Endothelial cell of umbilical vein (primary cell): ENCODE measurements around the gene TMEM98. TPM values are rescaled to one million over a fixed set of nuclear protein-coding genes. Genes with fewer than 3 reads are reported as not detected.
"Not testable (repeated sequence)": the region's sequence is repeated elsewhere in the genome, so short reads cannot be mapped to it uniquely, and the experiment has no call there.

ENCODE experiments used
- BruUV-seq: library from RNA; stranded (reverse); fragments of 400-500 nt; replicated peaks from 2 replicates; lab custom pipeline; 2021; lab: Mats Ljungman, UMichigan
- CTCF ChIA-PET: fragments of 300-600, 350-600 bp; sonication (Branson Sonifier 250); formaldehyde crosslinking; loops from one replicate; lab custom pipeline; 2021; ENCODE audit warnings: antibody characterized with exemption, inconsistent platforms; lab: Charles Lee
- POLR2A ChIA-PET: fragments of 300-600, 350-600 bp; sonication (Branson Sonifier 250); formaldehyde crosslinking; loops from one replicate; lab custom pipeline; 2021; ENCODE audit warnings: antibody characterized with exemption, inconsistent platforms; lab: Charles Lee
- DNase-seq: peaks from one replicate; pipeline ENCODE4 v3.0.0-alpha.2; 2011; ENCODE audit warnings: low read depth, low spot score
- FAIRE-seq: peaks from 2 replicates; lab custom pipeline; 2011; peaks lifted over from hg19 to GRCh38; lab: Jason Lieb, UNC
- H2AFZ ChIP-seq: 2 replicates; pipeline ENCODE4 v1.6.0; 2012; ENCODE audit warnings: low read depth, low read length, control low read depth, inconsistent platforms
- H3K27ac ChIP-seq: 2 replicates; pipeline ENCODE4 v1.5.1; 2011; ENCODE audit warnings: low read depth, mild to moderate bottlenecking, control low read depth, low read length, moderate library complexity; ENCODE audit not compliant: insufficient read depth
- H3K27me3 ChIP-seq, 2 experiments: 2 replicates each; pipeline versions ENCODE4 v1.6.0 to v1.6.1; 2011; ENCODE audit warnings: low read length in 2 of 2, mixed read lengths in 1 of 2; ENCODE audit not compliant: control insufficient read depth in 2 of 2, insufficient read depth in 2 of 2
- H3K36me3 ChIP-seq, 2 experiments: 2 replicates in 1 of 2; 3 replicates in 1 of 2; pipeline ENCODE4 v1.5.1; 2011; ENCODE audit warnings: low read length in 2 of 2, mild to moderate bottlenecking in 1 of 2, moderate library complexity in 1 of 2; ENCODE audit not compliant: control insufficient read depth in 2 of 2, insufficient read depth in 2 of 2; ENCODE audit errors: extremely low read depth in 1 of 2
- H3K4me1 ChIP-seq: 3 replicates; pipeline ENCODE4 v1.5.1; 2011; ENCODE audit warnings: mild to moderate bottlenecking, low read length; ENCODE audit not compliant: control insufficient read depth, insufficient read depth; ENCODE audit errors: extremely low read depth
- H3K4me2 ChIP-seq: 2 replicates; pipeline ENCODE4 v1.6.1; 2011; ENCODE audit warnings: low read length, control low read depth, mixed read lengths; ENCODE audit not compliant: insufficient read depth
- H3K4me3 ChIP-seq, 3 experiments: fragments of 200-600 bp in 1 of 3; sonication (generic), shearing (Covaris generic) in 1 of 3; replicated peaks in 1 of 3; 2 replicates each; pipeline ENCODE4 v1.5.1; 2011 to 2016; ENCODE audit warnings: control low read depth in 3 of 3, low read length in 3 of 3, mild to moderate bottlenecking in 2 of 3, inconsistent platforms in 1 of 3, low read depth in 1 of 3, moderate library complexity in 1 of 3; ENCODE audit not compliant: insufficient read depth in 1 of 3
- H3K79me2 ChIP-seq: 2 replicates; pipeline ENCODE4 v1.6.0; 2012; ENCODE audit warnings: low read length, inconsistent platforms; ENCODE audit not compliant: control insufficient read depth, insufficient read depth
- H3K9ac ChIP-seq: replicated peaks from 2 replicates; pipeline ENCODE3; 2011; ENCODE audit warnings: low read length, control low read depth; ENCODE audit not compliant: insufficient read depth; ENCODE audit errors: extremely low read depth
- H3K9me1 ChIP-seq: replicated peaks from 3 replicates; pipeline ENCODE4 v1.6.0; 2011; ENCODE audit warnings: mild to moderate bottlenecking, low read length; ENCODE audit not compliant: control insufficient read depth, insufficient read depth; ENCODE audit errors: extremely low read depth
- H3K9me3 ChIP-seq: replicated peaks from 2 replicates; pipeline ENCODE4 v1.5.1; 2012; ENCODE audit warnings: low read length, inconsistent platforms; ENCODE audit not compliant: control insufficient read depth, insufficient read depth
- H4K20me1 ChIP-seq: replicated peaks from 2 replicates; pipeline ENCODE3; 2011; ENCODE audit warnings: mild to moderate bottlenecking, low read length; ENCODE audit not compliant: control insufficient read depth, insufficient read depth; ENCODE audit errors: extremely low read depth
- EZH2 ChIP-seq: IDR thresholded peaks from 2 replicates; pipeline ENCODE4 v1.6.1; 2012; ENCODE audit warnings: borderline replicate concordance, low read depth, mild to moderate bottlenecking, moderate library complexity, low read length, inconsistent platforms; ENCODE audit not compliant: severe bottlenecking
- FOS ChIP-seq: IDR thresholded peaks from 2 replicates; pipeline ENCODE4 v1.6.1; 2011; ENCODE audit warnings: mild to moderate bottlenecking, low read length, moderate library complexity, borderline replicate concordance; ENCODE audit not compliant: insufficient read depth
- GATA2 ChIP-seq: IDR thresholded peaks from 2 replicates; pipeline ENCODE4 v1.7.0; 2011; ENCODE audit warnings: low read depth, mild to moderate bottlenecking, moderate library complexity, mixed read lengths, low read length; ENCODE audit not compliant: insufficient read length, insufficient read depth
- JUN ChIP-seq: IDR thresholded peaks from 2 replicates; pipeline ENCODE4 v1.6.1; 2011; ENCODE audit warnings: borderline replicate concordance, low read depth; ENCODE audit not compliant: insufficient read length, insufficient read depth
- MYC ChIP-seq: IDR thresholded peaks from one replicate; pipeline ENCODE4 v1.6.1; 2011; ENCODE audit warnings: mild to moderate bottlenecking, low read depth, low read length
- POLR2A ChIP-seq: IDR thresholded peaks from 2 replicates; pipeline ENCODE4 v1.6.1; 2012; ENCODE audit warnings: low read depth, mild to moderate bottlenecking, control low read depth, low read length
- POLR2AphosphoS5 ChIP-seq: IDR thresholded peaks from 2 replicates; pipeline ENCODE4 v1.6.1; 2012; ENCODE audit warnings: low read depth, mild to moderate bottlenecking, control low read depth, low read length, moderate library complexity; ENCODE audit not compliant: insufficient read depth
- dilution Hi-C: fragments of 300-500 bp; cut with MboI; formaldehyde crosslinking; loops from one replicate; pipeline ENCODE4 v1.15.0; 2019; ENCODE audit warnings: low sequenced_read_pairs; ENCODE audit not compliant: extremely low pct_ligation_motif_present
- intact Hi-C: fragments of 100-400 bp; cut with micrococcal nuclease; formaldehyde crosslinking; loops from one replicate; pipeline ENCODE4 v1.10.0; 2022
- polyA plus RNA-seq, 4 experiments: library from polyadenylated mRNA; depleted of rRNA in 3 of 4; stranded (reverse) in 3 of 4; unstranded in 1 of 4; fragments of >200 nt; gene quantifications; 2 replicates each; pipeline versions ENCODE4 v1.2.1 to v1.2.3, GENCODE V29; 2011 to 2012; ENCODE audit warnings: missing spikeins in 1 of 4
- total RNA-seq: library from RNA; stranded (reverse); gene quantifications from 2 replicates; pipeline ENCODE4 v1.2.3, GENCODE V29; 2021
- TF ChIP-seq, protein P1 (sequence below): IDR thresholded peaks from 2 replicates; pipeline ENCODE4 v1.6.1; 2011; ENCODE audit not compliant: insufficient read depth, insufficient read length
- TF ChIP-seq, protein P2 (sequence below), 2 donors: IDR thresholded peaks; 1 replicate in 1 of 2; 2 replicates in 1 of 2; pipeline ENCODE4 v1.5.1; 2011; ENCODE audit warnings: low read length in 2 of 2, mild to moderate bottlenecking in 2 of 2, moderate library complexity in 2 of 2, control low read depth in 1 of 2, inconsistent platforms in 1 of 2, low read depth in 1 of 2; ENCODE audit not compliant: insufficient read depth in 1 of 2; ENCODE audit errors: extremely low read depth in 1 of 2

Gene TMEM98
- total and polyA plus RNA-seq, 2 donors (not counting 3 experiments of a cell fraction or from before 2014, with no cell fraction given) = 83.6 to 456 TPM

DNA sequence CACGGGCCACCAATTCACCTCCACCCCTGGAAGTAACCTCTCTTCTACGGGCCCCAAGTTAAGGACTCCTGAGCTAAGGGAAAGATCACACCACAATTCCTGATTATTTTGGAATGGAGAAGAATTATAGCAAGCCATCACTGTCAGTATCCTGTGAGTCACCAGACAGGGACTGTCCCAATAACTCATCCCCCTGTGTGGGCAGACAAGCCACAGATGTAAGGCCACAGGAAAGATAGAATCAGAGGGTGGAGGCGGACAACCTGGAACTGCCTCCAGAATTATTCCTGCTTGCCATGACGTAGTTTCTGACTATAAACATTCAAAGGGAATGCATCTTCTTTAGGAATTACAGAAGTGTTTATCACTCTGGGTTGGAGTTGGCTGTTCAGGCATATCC is 45.2 kb upstream of the TMEM98 start:
- Histone ChIP-seq H3K36me3 (no peaks in the 10 kb centered on the region), H3K9me3 (no peaks in the 10 kb centered on the region), H3K79me2 (no peaks in the 10 kb centered on the region), H3K4me3 (no peak overlapping the region), H3K27ac (no peak overlapping the region), H2AFZ (no peak overlapping the region), H3K9me1 (no peaks in the 10 kb centered on the region), H3K4me2 (no peak overlapping the region), H3K27me3 (peaks cover 5% of the 10 kb centered on the region in 2 experiments), H3K9ac (no peak overlapping the region), H3K4me1 (peaks cover under 1% of the 10 kb centered on the region), H4K20me1 (no peaks in the 10 kb centered on the region)
- BruUV-seq = no TSS peak
- POLR2A ChIA-PET = no interaction called here
- intact Hi-C loops = no loop called here
- dilution Hi-C loops = no loop called here
- CTCF ChIA-PET = interaction anchor here (9.1 kb wide), 1 partner anchor 102 kb away, joined by 420 read pairs; no protein-coding TSS in a partner anchor
- DNase-seq (no peak), FAIRE-seq (no peak)
- TF ChIP-seq, protein P1, sequence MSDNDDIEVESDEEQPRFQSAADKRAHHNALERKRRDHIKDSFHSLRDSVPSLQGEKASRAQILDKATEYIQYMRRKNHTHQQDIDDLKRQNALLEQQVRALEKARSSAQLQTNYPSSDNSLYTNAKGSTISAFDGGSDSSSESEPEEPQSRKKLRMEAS = no peak
- TF ChIP-seq, protein P2, sequence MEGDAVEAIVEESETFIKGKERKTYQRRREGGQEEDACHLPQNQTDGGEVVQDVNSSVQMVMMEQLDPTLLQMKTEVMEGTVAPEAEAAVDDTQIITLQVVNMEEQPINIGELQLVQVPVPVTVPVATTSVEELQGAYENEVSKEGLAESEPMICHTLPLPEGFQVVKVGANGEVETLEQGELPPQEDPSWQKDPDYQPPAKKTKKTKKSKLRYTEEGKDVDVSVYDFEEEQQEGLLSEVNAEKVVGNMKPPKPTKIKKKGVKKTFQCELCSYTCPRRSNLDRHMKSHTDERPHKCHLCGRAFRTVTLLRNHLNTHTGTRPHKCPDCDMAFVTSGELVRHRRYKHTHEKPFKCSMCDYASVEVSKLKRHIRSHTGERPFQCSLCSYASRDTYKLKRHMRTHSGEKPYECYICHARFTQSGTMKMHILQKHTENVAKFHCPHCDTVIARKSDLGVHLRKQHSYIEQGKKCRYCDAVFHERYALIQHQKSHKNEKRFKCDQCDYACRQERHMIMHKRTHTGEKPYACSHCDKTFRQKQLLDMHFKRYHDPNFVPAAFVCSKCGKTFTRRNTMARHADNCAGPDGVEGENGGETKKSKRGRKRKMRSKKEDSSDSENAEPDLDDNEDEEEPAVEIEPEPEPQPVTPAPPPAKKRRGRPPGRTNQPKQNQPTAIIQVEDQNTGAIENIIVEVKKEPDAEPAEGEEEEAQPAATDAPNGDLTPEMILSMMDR (IDR thresholded peaks at IDR 0.05; ENCODE audit: extremely low read depth in 1 of 2, insufficient read depth in 1 of 2, low read depth in 1 of 2, low read length in 2 of 2) = no peak
- TF ChIP-seq FOS = no peak
- TF ChIP-seq MYC = no peak
- TF ChIP-seq EZH2 = no peak
- no peak for TF ChIP-seq POLR2AphosphoS5
- TF ChIP-seq POLR2A = no peak
- TF ChIP-seq JUN = no peak
- TF ChIP-seq GATA2 = no peak

DNA sequence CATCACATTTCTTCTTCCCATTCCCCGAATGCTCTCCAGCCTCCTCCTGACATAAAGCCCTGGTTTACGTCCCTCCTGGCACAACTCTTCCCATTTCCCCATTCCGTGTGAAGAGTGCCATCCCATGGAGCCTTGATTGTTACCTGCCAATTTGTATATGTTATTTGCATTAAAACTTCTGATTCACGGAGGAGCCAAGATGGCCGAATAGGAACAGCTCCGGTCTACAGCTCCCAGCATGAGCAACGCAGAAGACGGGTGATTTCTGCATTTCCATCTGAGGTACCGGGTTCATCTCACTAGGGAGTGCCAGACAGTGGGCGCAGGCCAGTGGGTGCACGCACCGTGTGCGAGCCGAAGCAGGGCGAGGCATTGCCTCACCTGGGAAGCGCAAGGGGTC is 41.0 kb upstream of the TMEM98 start:
- H3K9me3 ChIP-seq, POLR2A ChIA-PET, H2AFZ ChIP-seq, H3K27ac ChIP-seq, H3K36me3 ChIP-seq, H3K4me1 ChIP-seq, H3K27me3 ChIP-seq, FAIRE-seq, BruUV-seq, DNase-seq, H3K4me2 ChIP-seq, H3K9ac ChIP-seq, H3K9me1 ChIP-seq, intact Hi-C loops, H4K20me1 ChIP-seq, H3K4me3 ChIP-seq, dilution Hi-C loops, H3K79me2 ChIP-seq: not testable (repeated sequence)
- CTCF ChIA-PET = interaction anchor here (2.4 to 2.7 kb wide), 2 partner anchors 10 to 104 kb away, joined by 13 to 20 read pairs; partner anchors contain the start of gene MYO1D

DNA sequence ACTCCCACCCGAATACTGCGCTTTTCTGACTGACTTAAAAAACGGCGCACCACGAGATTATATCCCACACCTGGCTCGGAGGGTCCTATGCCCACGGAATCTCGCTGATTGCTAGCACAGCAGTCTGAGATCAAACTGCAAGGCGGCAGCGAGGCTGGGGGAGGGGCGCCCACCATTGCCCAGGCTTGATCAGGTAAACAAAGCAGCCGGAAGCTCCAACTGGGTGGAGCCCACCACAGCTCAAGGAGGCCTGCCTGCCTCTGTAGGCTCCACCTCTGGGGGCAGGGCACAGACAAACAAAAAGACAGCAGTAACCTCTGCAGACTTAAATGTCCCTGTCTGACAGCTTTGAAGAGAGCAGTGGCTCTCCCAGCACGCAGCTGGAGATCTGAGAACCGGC is 40.5 kb upstream of the TMEM98 start:
- H3K4me3 ChIP-seq, H3K9ac ChIP-seq, DNase-seq, H4K20me1 ChIP-seq, H3K79me2 ChIP-seq, H3K27ac ChIP-seq, H3K9me3 ChIP-seq, dilution Hi-C loops, H3K9me1 ChIP-seq, intact Hi-C loops, H2AFZ ChIP-seq, H3K4me1 ChIP-seq, H3K36me3 ChIP-seq, H3K27me3 ChIP-seq, FAIRE-seq, POLR2A ChIA-PET, BruUV-seq, H3K4me2 ChIP-seq: not testable (repeated sequence)
- CTCF ChIA-PET = interaction anchor here (2.7 kb wide), 1 partner anchor 104 kb away, joined by 13 read pairs; no protein-coding TSS in a partner anchor
